DOHH2 (cell line): ENCODE measurements around the gene FBXO11.

Experiments
- H3F3A ChIP-seq: fragments of 200-600 bp; sonication (generic), shearing (Covaris generic); 2 replicates; pipeline ENCODE4 v1.6.0; 2016; ENCODE audit warnings: antibody characterized with exemption, mild to moderate bottlenecking; ENCODE audit not compliant: control insufficient read depth, insufficient read depth
- H3K27ac ChIP-seq: fragments of 200-600 bp; sonication (generic); 2 replicates; pipeline ENCODE4 v1.5.1; 2014; ENCODE audit warnings: low read depth, mild to moderate bottlenecking, low read length, moderate library complexity
- H3K27me3 ChIP-seq: fragments of 200-600 bp; sonication (generic); 2 replicates; pipeline ENCODE4 v1.6.1; 2014; ENCODE audit warnings: mild to moderate bottlenecking, low read length, mixed read lengths; ENCODE audit not compliant: control insufficient read depth
- H3K36me3 ChIP-seq: fragments of 200-600 bp; sonication (generic); 2 replicates; pipeline ENCODE4 v1.6.1; 2014; ENCODE audit warnings: mild to moderate bottlenecking, low read length, moderate library complexity, mixed read lengths; ENCODE audit not compliant: control insufficient read depth
- H3K4me1 ChIP-seq: fragments of 200-600 bp; sonication (generic); 2 replicates; pipeline ENCODE4 v1.6.1; 2014; ENCODE audit warnings: mild to moderate bottlenecking, low read length, mixed read lengths; ENCODE audit not compliant: control insufficient read depth
- H3K4me2 ChIP-seq: fragments of 200-600 bp; sonication (generic); 2 replicates; pipeline ENCODE4 v1.6.0; 2014; ENCODE audit warnings: mild to moderate bottlenecking, low read length, moderate library complexity
- H3K4me3 ChIP-seq: fragments of 200-600 bp; sonication (generic); 2 replicates; pipeline ENCODE4 v1.5.1; 2014; ENCODE audit warnings: mild to moderate bottlenecking, low read length, mixed read lengths
- H3K79me2 ChIP-seq: fragments of 200-600 bp; sonication (generic); 2 replicates; pipeline ENCODE4 v1.6.1; 2014; ENCODE audit warnings: mild to moderate bottlenecking, low read length, mixed read lengths; ENCODE audit not compliant: control insufficient read depth
- H3K9me2 ChIP-seq: fragments of 200-600 bp; sonication (generic); replicated peaks from 2 replicates; pipeline ENCODE4 v1.6.1; 2014; ENCODE audit warnings: mild to moderate bottlenecking, low read length, mixed read lengths; ENCODE audit not compliant: control insufficient read depth
- H3K9me3 ChIP-seq: fragments of 200-600 bp; sonication (generic); 2 replicates; pipeline ENCODE4 v1.6.1; 2014; ENCODE audit warnings: antibody characterized with exemption, low read length, mixed read lengths; ENCODE audit not compliant: control insufficient read depth, insufficient read depth
- H4K20me1 ChIP-seq: fragments of 200-600 bp; sonication (generic); 2 replicates; pipeline ENCODE4 v1.6.0; 2014; ENCODE audit warnings: low read depth, mild to moderate bottlenecking, antibody characterized with exemption, low read length, moderate library complexity; ENCODE audit not compliant: control insufficient read depth, insufficient read depth
- EZH2phosphoT487 ChIP-seq: fragments of 200-600 bp; sonication (generic); IDR thresholded peaks from 2 replicates; pipeline ENCODE4 v1.6.1; 2017; ENCODE audit warnings: borderline replicate concordance, mild to moderate bottlenecking, antibody characterized with exemption, low read length, moderate library complexity, mixed read lengths
- TF ChIP-seq, protein P1 (sequence below): fragments of 200-600 bp; sonication (generic); IDR thresholded peaks from one replicate; pipeline ENCODE4 v1.5.1; 2014; ENCODE audit warnings: antibody characterized with exemption, mild to moderate bottlenecking, low read depth, low read length; ENCODE audit not compliant: poor library complexity, severe bottlenecking

The FBXO11 gene

DNA sequence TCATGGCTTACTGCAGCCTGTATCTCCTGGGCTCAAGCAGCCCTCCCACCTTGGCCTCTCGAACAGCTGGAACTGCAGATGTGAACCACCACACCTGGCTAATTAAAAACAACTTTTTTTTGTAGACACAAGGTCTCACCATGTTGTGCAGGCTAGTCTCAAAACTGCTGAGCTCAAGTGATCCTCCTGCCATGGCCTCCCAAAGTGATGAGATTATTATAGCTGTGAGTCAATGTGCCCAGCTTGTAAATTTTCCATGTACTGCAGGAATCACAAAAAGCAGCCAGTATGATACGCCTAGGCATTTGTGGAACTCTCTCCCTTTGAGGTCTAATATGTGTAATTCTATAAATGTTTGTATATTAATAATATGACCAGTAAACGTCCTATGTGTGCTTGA, 63.5 kb downstream of the FBXO11 start:
- H3F3A ChIP-seq: 0 out of 2 replicates have a peak, but pooled peaks cover 2% of the 10 kb centered on the region
- no peak for TF ChIP-seq EZH2phosphoT487
- TF ChIP-seq, protein P1, sequence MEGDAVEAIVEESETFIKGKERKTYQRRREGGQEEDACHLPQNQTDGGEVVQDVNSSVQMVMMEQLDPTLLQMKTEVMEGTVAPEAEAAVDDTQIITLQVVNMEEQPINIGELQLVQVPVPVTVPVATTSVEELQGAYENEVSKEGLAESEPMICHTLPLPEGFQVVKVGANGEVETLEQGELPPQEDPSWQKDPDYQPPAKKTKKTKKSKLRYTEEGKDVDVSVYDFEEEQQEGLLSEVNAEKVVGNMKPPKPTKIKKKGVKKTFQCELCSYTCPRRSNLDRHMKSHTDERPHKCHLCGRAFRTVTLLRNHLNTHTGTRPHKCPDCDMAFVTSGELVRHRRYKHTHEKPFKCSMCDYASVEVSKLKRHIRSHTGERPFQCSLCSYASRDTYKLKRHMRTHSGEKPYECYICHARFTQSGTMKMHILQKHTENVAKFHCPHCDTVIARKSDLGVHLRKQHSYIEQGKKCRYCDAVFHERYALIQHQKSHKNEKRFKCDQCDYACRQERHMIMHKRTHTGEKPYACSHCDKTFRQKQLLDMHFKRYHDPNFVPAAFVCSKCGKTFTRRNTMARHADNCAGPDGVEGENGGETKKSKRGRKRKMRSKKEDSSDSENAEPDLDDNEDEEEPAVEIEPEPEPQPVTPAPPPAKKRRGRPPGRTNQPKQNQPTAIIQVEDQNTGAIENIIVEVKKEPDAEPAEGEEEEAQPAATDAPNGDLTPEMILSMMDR: no peak
- H3K4me1 ChIP-seq: peaks cover 14% of the 10 kb centered on the region
- H4K20me1 ChIP-seq: peaks cover 3% of the 10 kb centered on the region; the same call in 1 of the 2 replicates
- H3K9me3 ChIP-seq: no peaks in the 10 kb centered on the region
- H3K9me2 ChIP-seq: no peaks in the 10 kb centered on the region
- H3K4me2 ChIP-seq: no peak overlapping the region
- H3K27ac ChIP-seq: no peak overlapping the region
- no peak overlapping the region for H3K4me3 ChIP-seq
- no peaks in the 10 kb centered on the region for H3K27me3 ChIP-seq
- peaks cover 19% of the 10 kb centered on the region for H3K36me3 ChIP-seq
- peaks cover 69% of the 10 kb centered on the region for H3K79me2 ChIP-seq

- no peaks in the 10 kb centered on the region for H4K20me1 ChIP-seq
- peaks cover 21% of the 10 kb centered on the region for H3K4me1 ChIP-seq
- TF ChIP-seq, protein P1: no peak
- TF ChIP-seq EZH2phosphoT487: no peak
- no peaks in the 10 kb centered on the region for H3K27me3 ChIP-seq
- peaks cover 55% of the 10 kb centered on the region for H3K36me3 ChIP-seq
- H3K79me2 ChIP-seq: peaks cover 32% of the 10 kb centered on the region
- no peaks in the 10 kb centered on the region for H3K9me3 ChIP-seq
- no peak overlapping the region for H3K27ac ChIP-seq
- H3K4me2 ChIP-seq: no peak overlapping the region
- H3K4me3 ChIP-seq: no peak overlapping the region
- H3K9me2 ChIP-seq: no peaks in the 10 kb centered on the region
- H3F3A ChIP-seq: no peaks in the 10 kb centered on the region
These were observed 67.6 kb downstream of the FBXO11 start for GRCh38 chr2:47838686-47839085.

DNA sequence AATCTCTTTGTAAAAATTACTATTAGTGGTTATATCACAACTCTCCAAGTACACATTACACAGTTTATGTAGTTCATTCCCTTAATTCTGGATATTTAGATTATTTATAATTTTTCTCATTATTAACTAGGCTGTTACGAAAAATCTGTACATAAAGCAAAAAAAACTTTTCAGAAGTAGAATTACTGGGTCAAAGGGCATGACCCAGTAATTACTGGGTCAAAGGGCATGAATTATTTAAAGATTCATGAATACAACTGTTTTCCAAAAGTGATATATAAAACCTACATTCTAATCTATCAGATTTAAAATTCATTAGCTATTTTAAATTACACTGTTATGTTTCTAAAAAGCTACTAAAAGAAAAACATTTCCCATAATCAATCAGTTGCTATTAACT, 68.0 kb downstream of the FBXO11 start:
- Histone ChIP-seq H3K36me3 (peaks cover 58% of the 10 kb centered on the region), H3K79me2 (peaks cover 28% of the 10 kb centered on the region)

More for the DNA sequence above, 68.0 kb downstream of the FBXO11 start:
- Histone ChIP-seq H3K27ac (no peak overlapping the region), H3K9me2 (no peaks in the 10 kb centered on the region), H3K27me3 (no peaks in the 10 kb centered on the region), H3F3A (0 out of 2 replicates have a peak, but pooled peaks cover under 1% of the 10 kb centered on the region), H3K4me3 (no peak overlapping the region), H3K4me1 (peaks cover 24% of the 10 kb centered on the region), H3K4me2 (no peak overlapping the region), H4K20me1 (no peaks in the 10 kb centered on the region), H3K9me3 (no peaks in the 10 kb centered on the region)
- TF ChIP-seq, protein P1: no peak
- no peak for TF ChIP-seq EZH2phosphoT487
